Endodermal cell (in vitro differentiated cells): ENCODE data around the gene NAA10. TPM values are rescaled to one million over a fixed set of nuclear protein-coding genes. Genes with fewer than 3 reads are reported as not detected.

Source experiments
- DNase-seq: peaks from one replicate; pipeline ENCODE4 v3.0.0-alpha.2; 2017
- H3K27ac ChIP-seq: 2 replicates; pipeline ENCODE4 v1.5.1; 2013; ENCODE audit warnings: mild to moderate bottlenecking, low read depth, low read length, moderate library complexity
- H3K27me3 ChIP-seq: 2 replicates; pipeline ENCODE4 v1.6.1; 2013; ENCODE audit warnings: mild to moderate bottlenecking, low read length, moderate library complexity; ENCODE audit not compliant: insufficient read depth, control insufficient read depth, poor library complexity, severe bottlenecking
- H3K36me3 ChIP-seq: 2 replicates; pipeline ENCODE4 v1.7.0; 2013; ENCODE audit warnings: mild to moderate bottlenecking, low read length, moderate library complexity; ENCODE audit not compliant: control insufficient read depth, insufficient read depth
- H3K4me1 ChIP-seq: one replicate; pipeline ENCODE4 v1.7.0; 2013; ENCODE audit warnings: low read length; ENCODE audit not compliant: control insufficient read depth, insufficient read depth
- H3K4me3 ChIP-seq: 2 replicates; pipeline ENCODE4 v1.5.1; 2013; ENCODE audit warnings: mild to moderate bottlenecking, low read length, moderate library complexity
- H3K9ac ChIP-seq: 2 replicates; pipeline ENCODE4 v1.6.1; 2013; ENCODE audit warnings: mild to moderate bottlenecking, low read length, moderate library complexity; ENCODE audit not compliant: poor library complexity, severe bottlenecking; ENCODE audit errors: extremely low read depth
- H3K9me3 ChIP-seq: 2 replicates; pipeline ENCODE4 v1.6.1; 2013; ENCODE audit warnings: mild to moderate bottlenecking, low read length, moderate library complexity; ENCODE audit not compliant: control insufficient read depth
- H3K27ac Mint-ChIP-seq: 2 replicates; pipeline ENCODE4 v1.8.0; 2020; ENCODE audit warnings: mixed read lengths
- H3K27me3 Mint-ChIP-seq: 2 replicates; pipeline ENCODE4 v1.8.0; 2021; ENCODE audit warnings: mild to moderate bottlenecking, mixed read lengths; ENCODE audit not compliant: insufficient read depth
- H3K36me3 Mint-ChIP-seq: 2 replicates; pipeline ENCODE4 v1.8.0; 2020; ENCODE audit warnings: low read depth, mixed read lengths
- H3K4me1 Mint-ChIP-seq: 2 replicates; pipeline ENCODE4 v1.8.0; 2020; ENCODE audit warnings: mixed read lengths
- H3K4me3 Mint-ChIP-seq: 2 replicates; pipeline ENCODE4 v1.8.0; 2020; ENCODE audit warnings: mild to moderate bottlenecking, moderate library complexity, mixed read lengths
- H3K9me3 Mint-ChIP-seq: 2 replicates; pipeline ENCODE4 v1.8.0; 2020; ENCODE audit warnings: mild to moderate bottlenecking, mixed read lengths
- WGBS, 2 experiments: methylation state at CpG; one replicate each; pipeline versions ENCODE4 v1.1.5 to v1.1.7; 2013; ENCODE audit warnings: missing lambda C conversion rate in 2 of 2, mixed read lengths in 1 of 2; ENCODE audit not compliant: insufficient coverage in 1 of 2, insufficient read length in 1 of 2; 5-methylcytosine and 5-hydroxymethylcytosine counted together
- total RNA-seq, 2 donors: library from RNA; stranded (reverse); fragmentation: NEBNext Ultra II Directional in 1 of 2; extraction: Animal tissue kit (Norgen Biotek cat#: 25700) in 1 of 2; gene quantifications; 2 replicates in 1 of 2; 3 replicates in 1 of 2; pipeline ENCODE4 v1.2.1, GENCODE V29; 2021
- TF ChIP-seq, protein P1 (sequence below): fragments of 200-600 bp; sonication (generic); conservative IDR thresholded peaks from 2 replicates; pipeline ENCODE4 v1.5.0; 2021; ENCODE audit warnings: antibody characterized with exemption, mild to moderate bottlenecking

The NAA10 gene
- total RNA-seq, 2 donors from 2014 or later: 91.6 to 99.3 TPM

DNA sequence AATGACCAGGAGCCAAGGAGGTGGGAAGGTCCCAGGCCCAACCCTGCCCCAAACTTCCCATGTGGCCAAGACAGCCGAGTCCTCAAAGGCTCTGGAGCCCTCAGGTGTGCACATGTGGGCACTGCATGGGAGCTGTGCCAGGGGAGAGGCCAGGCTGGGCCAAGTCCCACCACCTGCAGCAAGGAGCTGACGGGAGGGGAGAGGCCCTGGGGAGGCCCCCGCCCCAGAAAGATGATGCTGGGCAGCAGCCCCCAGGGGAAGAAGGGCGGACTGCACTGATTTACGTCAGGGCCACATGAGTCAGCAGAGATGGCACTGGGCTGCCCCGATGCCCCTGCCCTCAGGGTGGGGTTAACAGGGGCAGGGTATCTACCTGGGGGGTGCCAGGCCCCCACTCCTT, 50.2 kb downstream of the NAA10 start:
- Histone ChIP-seq H3K9me3 (no peaks in the 10 kb centered on the region), H3K4me3 (no peak overlapping the region), H3K27ac (no peak overlapping the region), H3K9ac (no peak overlapping the region), H3K36me3 (no peaks in the 10 kb centered on the region), H3K4me1 (peaks cover 3% of the 10 kb centered on the region), H3K27me3 (peaks cover 17% of the 10 kb centered on the region)
- Mint-ChIP-seq H3K9me3 (peaks cover 52% of the 10 kb centered on the region), H3K27ac (no peak overlapping the region), H3K4me1 (peaks cover 9% of the 10 kb centered on the region), H3K27me3 (peaks cover 18% of the 10 kb centered on the region), H3K4me3 (peak overlapping the region; percentile 49), H3K36me3 (no peaks in the 10 kb centered on the region)
- DNase-seq: no peak
- WGBS, 2 experiments: 78% methylated on average over 6 of the region's 6 CpGs; no CpG with 5 or more reads in 1 of the 2 experiments
- TF ChIP-seq, protein P1, sequence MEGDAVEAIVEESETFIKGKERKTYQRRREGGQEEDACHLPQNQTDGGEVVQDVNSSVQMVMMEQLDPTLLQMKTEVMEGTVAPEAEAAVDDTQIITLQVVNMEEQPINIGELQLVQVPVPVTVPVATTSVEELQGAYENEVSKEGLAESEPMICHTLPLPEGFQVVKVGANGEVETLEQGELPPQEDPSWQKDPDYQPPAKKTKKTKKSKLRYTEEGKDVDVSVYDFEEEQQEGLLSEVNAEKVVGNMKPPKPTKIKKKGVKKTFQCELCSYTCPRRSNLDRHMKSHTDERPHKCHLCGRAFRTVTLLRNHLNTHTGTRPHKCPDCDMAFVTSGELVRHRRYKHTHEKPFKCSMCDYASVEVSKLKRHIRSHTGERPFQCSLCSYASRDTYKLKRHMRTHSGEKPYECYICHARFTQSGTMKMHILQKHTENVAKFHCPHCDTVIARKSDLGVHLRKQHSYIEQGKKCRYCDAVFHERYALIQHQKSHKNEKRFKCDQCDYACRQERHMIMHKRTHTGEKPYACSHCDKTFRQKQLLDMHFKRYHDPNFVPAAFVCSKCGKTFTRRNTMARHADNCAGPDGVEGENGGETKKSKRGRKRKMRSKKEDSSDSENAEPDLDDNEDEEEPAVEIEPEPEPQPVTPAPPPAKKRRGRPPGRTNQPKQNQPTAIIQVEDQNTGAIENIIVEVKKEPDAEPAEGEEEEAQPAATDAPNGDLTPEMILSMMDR: peak; percentile 61

DNA sequence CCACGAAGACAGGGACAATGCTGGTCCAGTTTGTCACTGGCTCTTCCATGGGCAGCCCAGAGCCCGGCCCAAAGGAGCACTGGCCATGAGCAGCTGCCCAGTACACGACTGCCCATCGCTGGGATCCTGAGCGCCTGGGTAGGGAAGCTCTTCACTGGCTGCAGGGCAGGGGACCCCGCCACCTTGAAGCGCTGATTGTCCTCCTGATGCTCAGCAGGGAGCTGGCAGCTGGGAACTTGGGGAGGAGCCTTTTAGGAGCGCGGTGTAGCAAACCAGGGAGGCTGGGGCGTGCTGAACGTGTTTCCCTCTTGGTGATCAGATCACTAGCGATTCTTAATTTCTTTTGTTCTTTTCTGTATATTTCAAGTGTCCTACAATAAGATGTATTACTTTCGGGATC, 50.7 kb downstream of the NAA10 start:
- Histone ChIP-seq H3K9me3 (no peaks in the 10 kb centered on the region), H3K27ac (no peak overlapping the region), H3K4me1 (peaks cover 3% of the 10 kb centered on the region), H3K9ac (no peak overlapping the region), H3K4me3 (no peak overlapping the region), H3K36me3 (no peaks in the 10 kb centered on the region), H3K27me3 (peaks cover 17% of the 10 kb centered on the region)
- Mint-ChIP-seq H3K9me3 (peaks cover 47% of the 10 kb centered on the region), H3K4me1 (peaks cover 13% of the 10 kb centered on the region), H3K27ac (no peak overlapping the region), H3K27me3 (peaks cover 16% of the 10 kb centered on the region), H3K36me3 (no peaks in the 10 kb centered on the region), H3K4me3 (no peak overlapping the region)
- WGBS, 2 experiments: 84% methylated on average over 12 of the region's 13 CpGs; no CpG with 5 or more reads in 1 of the 2 experiments
- TF ChIP-seq, protein P1: no peak
- no peak for DNase-seq

DNA sequence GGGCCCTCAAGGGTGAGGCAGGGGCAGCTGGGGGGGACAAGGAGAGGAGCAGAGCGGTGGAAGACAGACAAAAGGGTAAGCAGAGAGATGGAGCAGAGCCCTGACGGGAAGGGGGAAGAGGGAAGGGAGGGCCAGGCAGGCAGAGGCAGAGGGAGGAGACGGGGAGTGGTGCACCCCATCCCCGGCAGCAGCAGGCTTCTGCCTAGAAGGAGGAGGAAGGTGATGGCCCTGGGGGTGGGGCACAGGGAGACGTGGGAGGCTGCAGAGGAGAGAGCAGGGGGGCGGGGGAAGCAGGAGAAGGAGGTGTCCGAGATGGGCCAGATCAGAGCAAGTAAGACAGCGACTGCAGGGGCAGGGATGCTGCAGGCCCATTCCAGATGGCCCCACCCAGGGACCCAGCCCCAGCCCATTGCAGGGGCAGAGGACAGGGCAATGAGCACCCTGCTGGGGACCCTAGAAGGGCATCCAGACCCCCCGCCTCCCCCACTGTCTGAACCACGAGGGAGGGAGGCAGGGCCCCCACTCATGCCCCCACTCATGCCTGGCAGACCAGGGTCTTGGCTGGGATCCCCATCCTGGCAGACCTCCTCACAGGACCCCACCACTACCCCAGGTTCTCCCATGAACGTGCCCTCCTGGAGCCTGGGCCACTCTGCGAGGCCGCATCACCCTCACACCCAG, 51.5 kb downstream of the NAA10 start:
- no peaks in the 10 kb centered on the region for H3K36me3 Mint-ChIP-seq
- H3K9me3 ChIP-seq: no peaks in the 10 kb centered on the region
- TF ChIP-seq, protein P1: no peak
- no peaks in the 10 kb centered on the region for H3K36me3 ChIP-seq
- peaks cover 21% of the 10 kb centered on the region for H3K4me1 Mint-ChIP-seq
- peaks cover 11% of the 10 kb centered on the region for H3K27me3 Mint-ChIP-seq
- H3K4me1 ChIP-seq: peaks cover 4% of the 10 kb centered on the region
- H3K27ac Mint-ChIP-seq: no peak overlapping the region
- H3K27me3 ChIP-seq: peaks cover 17% of the 10 kb centered on the region
- H3K9me3 Mint-ChIP-seq: peaks cover 42% of the 10 kb centered on the region
- no peak overlapping the region for H3K9ac ChIP-seq
- 71 to 90% methylated on average over 3 to 12 of the region's 13 CpGs for WGBS, 2 experiments
- H3K27ac ChIP-seq: peak overlapping the region; percentile 77
- H3K4me3 ChIP-seq: no peak overlapping the region
- no peak for DNase-seq
- no peak overlapping the region for H3K4me3 Mint-ChIP-seq
